BE2C (cell line): Measurements from ENCODE around the gene CDK1.

Source experiments
- DNase-seq: peaks from one replicate; pipeline ENCODE4 v3.0.0-alpha.2; 2020
- H3K27me3 ChIP-seq: fragments of 250-450 bp; sonication (Bioruptor Pico); 2 replicates; pipeline ENCODE4 v1.5.1; 2020; ENCODE audit warnings: mild to moderate bottlenecking
- H3K36me3 ChIP-seq: fragments of 250-450 bp; sonication (Bioruptor Pico); 2 replicates; pipeline ENCODE4 v1.5.1; 2020; ENCODE audit warnings: mild to moderate bottlenecking
- H3K4me1 ChIP-seq: fragments of 250-450 bp; sonication (Bioruptor Pico); 2 replicates; pipeline ENCODE4 v1.5.1; 2020
- H3K4me3 ChIP-seq: 2 replicates; pipeline ENCODE4 v1.5.1; 2011; ENCODE audit warnings: low read depth, low read length
- H3K9me3 ChIP-seq: fragments of 250-450 bp; sonication (Bioruptor Pico); 2 replicates; pipeline ENCODE4 v1.5.1; 2020
- TF ChIP-seq, protein P1 (sequence below): IDR thresholded peaks from 2 replicates; pipeline ENCODE4 v1.5.1; 2012; ENCODE audit warnings: mild to moderate bottlenecking, low read depth, low read length

Gene CDK1

GRCh38 chr10:60733517-60733822, 44.8 kb upstream of the CDK1 start:
- Histone ChIP-seq H3K4me3 (no peak overlapping the region), H3K27me3 (peaks cover 80% of the 10 kb centered on the region), H3K4me1 (no peaks in the 10 kb centered on the region), H3K36me3 (no peaks in the 10 kb centered on the region), H3K9me3 (no peaks in the 10 kb centered on the region)
- TF ChIP-seq, protein P1, sequence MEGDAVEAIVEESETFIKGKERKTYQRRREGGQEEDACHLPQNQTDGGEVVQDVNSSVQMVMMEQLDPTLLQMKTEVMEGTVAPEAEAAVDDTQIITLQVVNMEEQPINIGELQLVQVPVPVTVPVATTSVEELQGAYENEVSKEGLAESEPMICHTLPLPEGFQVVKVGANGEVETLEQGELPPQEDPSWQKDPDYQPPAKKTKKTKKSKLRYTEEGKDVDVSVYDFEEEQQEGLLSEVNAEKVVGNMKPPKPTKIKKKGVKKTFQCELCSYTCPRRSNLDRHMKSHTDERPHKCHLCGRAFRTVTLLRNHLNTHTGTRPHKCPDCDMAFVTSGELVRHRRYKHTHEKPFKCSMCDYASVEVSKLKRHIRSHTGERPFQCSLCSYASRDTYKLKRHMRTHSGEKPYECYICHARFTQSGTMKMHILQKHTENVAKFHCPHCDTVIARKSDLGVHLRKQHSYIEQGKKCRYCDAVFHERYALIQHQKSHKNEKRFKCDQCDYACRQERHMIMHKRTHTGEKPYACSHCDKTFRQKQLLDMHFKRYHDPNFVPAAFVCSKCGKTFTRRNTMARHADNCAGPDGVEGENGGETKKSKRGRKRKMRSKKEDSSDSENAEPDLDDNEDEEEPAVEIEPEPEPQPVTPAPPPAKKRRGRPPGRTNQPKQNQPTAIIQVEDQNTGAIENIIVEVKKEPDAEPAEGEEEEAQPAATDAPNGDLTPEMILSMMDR = no peak
- no peak for DNase-seq

DNA sequence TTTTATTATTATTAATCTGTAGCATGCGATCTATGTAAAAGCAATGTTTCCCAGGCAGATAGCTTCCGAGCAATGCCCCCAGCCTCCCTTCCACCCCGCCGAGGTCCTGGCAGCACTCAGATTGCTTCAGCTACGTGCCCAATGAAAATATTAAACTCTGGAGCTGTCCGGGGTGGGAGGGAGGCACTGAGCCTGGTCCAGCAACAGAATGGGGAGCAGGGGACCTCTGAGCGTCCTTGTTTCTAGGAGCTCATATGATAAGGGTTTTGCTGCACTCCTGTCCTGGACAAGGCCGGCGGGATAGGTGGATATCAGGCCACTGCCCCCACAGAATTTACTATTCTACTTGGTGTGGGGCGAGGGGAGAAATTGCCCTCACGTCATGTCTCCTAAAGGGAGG, 44.5 kb upstream of the CDK1 start:
- DNase-seq = no peak
- peaks cover 77% of the 10 kb centered on the region for H3K27me3 ChIP-seq
- H3K9me3 ChIP-seq = no peaks in the 10 kb centered on the region
- TF ChIP-seq, protein P1 = no peak
- no peaks in the 10 kb centered on the region for H3K4me1 ChIP-seq
- no peak overlapping the region for H3K4me3 ChIP-seq
- H3K36me3 ChIP-seq = no peaks in the 10 kb centered on the region

GRCh38 chr10:60734226-60734625, 44.1 kb upstream of the CDK1 start:
- TF ChIP-seq, protein P1 = no peak
- no peaks in the 10 kb centered on the region for H3K36me3 ChIP-seq
- no peaks in the 10 kb centered on the region for H3K4me1 ChIP-seq
- H3K27me3 ChIP-seq = peaks cover 76% of the 10 kb centered on the region
- no peaks in the 10 kb centered on the region for H3K9me3 ChIP-seq
- no peak for DNase-seq
- no peak overlapping the region for H3K4me3 ChIP-seq

DNA sequence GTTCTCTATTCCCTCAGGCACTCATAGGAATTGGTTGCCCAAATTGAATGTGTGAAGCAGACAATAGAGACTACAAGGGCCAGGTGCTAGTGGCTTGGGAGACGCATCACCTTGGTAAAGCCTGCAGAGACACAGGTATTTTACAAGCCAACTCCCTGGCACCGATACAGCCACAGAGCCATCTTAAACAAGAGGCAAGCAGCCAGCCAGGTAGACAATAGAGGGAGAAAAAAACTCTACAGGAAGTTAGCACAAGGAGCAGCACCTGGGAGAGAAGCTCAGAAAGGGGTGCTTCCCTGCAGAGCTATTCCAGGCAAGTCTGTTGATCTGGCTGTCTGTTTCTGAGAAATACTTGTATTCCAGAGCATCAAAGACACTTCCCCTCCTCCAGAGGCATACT, 43.0 kb upstream of the CDK1 start:
- Histone ChIP-seq H3K4me1 (no peaks in the 10 kb centered on the region), H3K27me3 (peaks cover 73% of the 10 kb centered on the region), H3K4me3 (no peak overlapping the region), H3K36me3 (no peaks in the 10 kb centered on the region), H3K9me3 (no peaks in the 10 kb centered on the region)
- DNase-seq = no peak
- TF ChIP-seq, protein P1 = no peak

GRCh38 chr10:60737242-60737641, 41.0 kb upstream of the CDK1 start:
- no peaks in the 10 kb centered on the region for H3K9me3 ChIP-seq
- no peak for DNase-seq
- no peaks in the 10 kb centered on the region for H3K4me1 ChIP-seq
- no peak overlapping the region for H3K4me3 ChIP-seq
- TF ChIP-seq, protein P1 = no peak
- peaks cover 59% of the 10 kb centered on the region for H3K27me3 ChIP-seq
- no peaks in the 10 kb centered on the region for H3K36me3 ChIP-seq

- H3K4me1 ChIP-seq = no peaks in the 10 kb centered on the region
- H3K9me3 ChIP-seq = no peaks in the 10 kb centered on the region
- no peaks in the 10 kb centered on the region for H3K36me3 ChIP-seq
- TF ChIP-seq, protein P1 = no peak
- H3K27me3 ChIP-seq = peaks cover 35% of the 10 kb centered on the region
- no peak for DNase-seq
- no peak overlapping the region for H3K4me3 ChIP-seq
Measured at GRCh38 chr10:60739558-60739957, 38.7 kb upstream of the CDK1 start.
